ENCODE measurements around the gene SIL1. TPM values are rescaled to one million over a fixed set of nuclear protein-coding genes. Genes with fewer than 3 reads are reported as not detected.

The SIL1 gene
- total and polyA plus RNA-seq, 9 of the 15 experiments (the other 6 are each of a cell fraction or from before 2014, with no cell fraction given), result 1.3 to 30.5 (median 18.1) TPM

GRCh38 chr5:139137697-139138096 is 60.5 kb downstream of the SIL1 start:
- intact Hi-C loops (cut with micrococcal nuclease), result loop anchor here (5.0 kb wide), 1 partner anchor 495 kb away; no protein-coding TSS in a partner anchor
- no TSS peak for BruUV-seq (replicated peaks)
- Histone ChIP-seq H3K9me3 (replicated peaks; ENCODE audit: control insufficient read depth, insufficient read depth, low read depth, low read length) (no peaks in the 10 kb centered on the region), H3K9me1 (ENCODE audit: control insufficient read depth, insufficient read depth, low read length) (no peaks in the 10 kb centered on the region), H2AFZ (ENCODE audit: low read depth, low read length) (no peak overlapping the region), H3K27ac (ENCODE audit: extremely low read depth, low read depth, low read length) (no peak overlapping the region), H4K20me1 (replicated peaks; ENCODE audit: control insufficient read depth, insufficient read depth, low read length) (peaks cover 17% of the 10 kb centered on the region), H3K36me3 (ENCODE audit: control insufficient read depth, insufficient read depth, low read length) (no peaks in the 10 kb centered on the region), H3K9ac (ENCODE audit: insufficient read depth in 1 of 2, low read depth in 2 of 2, low read length in 2 of 2) (no peak overlapping the region), H3K4me3 (no peak overlapping the region), H3K4me2 (ENCODE audit: insufficient read depth, low read length) (no peak overlapping the region), H3K27me3 (ENCODE audit: control insufficient read depth in 2 of 2, insufficient read depth in 2 of 2, low read length in 2 of 2) (no peaks in the 10 kb centered on the region), H3K4me1 (replicated peaks in 1 of 2; ENCODE audit: control insufficient read depth in 2 of 2, insufficient read depth in 2 of 2, low read length in 2 of 2) (peaks cover 0 to 8% of the 10 kb centered on the region in 2 experiments; a peak in 1 of 5 replicates), H3K79me2 (ENCODE audit: control insufficient read depth, insufficient read depth, low read length) (no peaks in the 10 kb centered on the region)
- DNase-seq (ENCODE audit: extremely low read depth in 1 of 4, low spot score in 3 of 4) (peak; percentile 22 to 39 (median 24)), FAIRE-seq (peak; percentile 64), ATAC-seq (peak; percentile 77)
- WGBS (ENCODE audit: insufficient coverage, low coverage, missing lambda C conversion rate), result 13% methylated on average over 3 of the region's 4 CpGs
- CTCF ChIA-PET (ENCODE audit: low intra/inter-chr PET ratio), result no interaction called here
- POLR2A ChIA-PET, result interaction anchor here (0.9 to 1.3 kb wide), 2 partner anchors 9 to 101 kb away, joined by 3 to 6 read pairs; no protein-coding TSS in a partner anchor
- in situ Hi-C loops (cut with MboI), result no loop called here
- no peak for TF ChIP-seq MBD2 (IDR thresholded peaks at IDR 0.05; ENCODE audit: borderline replicate concordance, low read depth)
- TF ChIP-seq ZBTB1 (CRISPR knock-in tag; IDR thresholded peaks at IDR 0.05; ENCODE audit: borderline replicate concordance, low read depth), result no peak
- no peak for TF ChIP-seq ZNF12 (CRISPR knock-in tag; IDR thresholded peaks at IDR 0.05)
- TF ChIP-seq MTF1 (CRISPR knock-in tag; IDR thresholded peaks at IDR 0.05; ENCODE audit: borderline replicate concordance), result no peak
- TF ChIP-seq ZNF146 (CRISPR knock-in tag; IDR thresholded peaks at IDR 0.05; ENCODE audit: unreplicated experiment), result no peak
- TF ChIP-seq SMARCC2 (IDR thresholded peaks at IDR 0.05; ENCODE audit: low read depth), result no peak
- no peak for TF ChIP-seq CBX3 (IDR thresholded peaks at IDR 0.05; ENCODE audit: borderline replicate concordance in 1 of 2, low read length in 2 of 2)
- TF ChIP-seq RBBP5 (IDR thresholded peaks at IDR 0.05; ENCODE audit: borderline replicate concordance, insufficient read depth, low read length, poor library complexity, severe bottlenecking), result no peak
- TF ChIP-seq, protein P1, sequence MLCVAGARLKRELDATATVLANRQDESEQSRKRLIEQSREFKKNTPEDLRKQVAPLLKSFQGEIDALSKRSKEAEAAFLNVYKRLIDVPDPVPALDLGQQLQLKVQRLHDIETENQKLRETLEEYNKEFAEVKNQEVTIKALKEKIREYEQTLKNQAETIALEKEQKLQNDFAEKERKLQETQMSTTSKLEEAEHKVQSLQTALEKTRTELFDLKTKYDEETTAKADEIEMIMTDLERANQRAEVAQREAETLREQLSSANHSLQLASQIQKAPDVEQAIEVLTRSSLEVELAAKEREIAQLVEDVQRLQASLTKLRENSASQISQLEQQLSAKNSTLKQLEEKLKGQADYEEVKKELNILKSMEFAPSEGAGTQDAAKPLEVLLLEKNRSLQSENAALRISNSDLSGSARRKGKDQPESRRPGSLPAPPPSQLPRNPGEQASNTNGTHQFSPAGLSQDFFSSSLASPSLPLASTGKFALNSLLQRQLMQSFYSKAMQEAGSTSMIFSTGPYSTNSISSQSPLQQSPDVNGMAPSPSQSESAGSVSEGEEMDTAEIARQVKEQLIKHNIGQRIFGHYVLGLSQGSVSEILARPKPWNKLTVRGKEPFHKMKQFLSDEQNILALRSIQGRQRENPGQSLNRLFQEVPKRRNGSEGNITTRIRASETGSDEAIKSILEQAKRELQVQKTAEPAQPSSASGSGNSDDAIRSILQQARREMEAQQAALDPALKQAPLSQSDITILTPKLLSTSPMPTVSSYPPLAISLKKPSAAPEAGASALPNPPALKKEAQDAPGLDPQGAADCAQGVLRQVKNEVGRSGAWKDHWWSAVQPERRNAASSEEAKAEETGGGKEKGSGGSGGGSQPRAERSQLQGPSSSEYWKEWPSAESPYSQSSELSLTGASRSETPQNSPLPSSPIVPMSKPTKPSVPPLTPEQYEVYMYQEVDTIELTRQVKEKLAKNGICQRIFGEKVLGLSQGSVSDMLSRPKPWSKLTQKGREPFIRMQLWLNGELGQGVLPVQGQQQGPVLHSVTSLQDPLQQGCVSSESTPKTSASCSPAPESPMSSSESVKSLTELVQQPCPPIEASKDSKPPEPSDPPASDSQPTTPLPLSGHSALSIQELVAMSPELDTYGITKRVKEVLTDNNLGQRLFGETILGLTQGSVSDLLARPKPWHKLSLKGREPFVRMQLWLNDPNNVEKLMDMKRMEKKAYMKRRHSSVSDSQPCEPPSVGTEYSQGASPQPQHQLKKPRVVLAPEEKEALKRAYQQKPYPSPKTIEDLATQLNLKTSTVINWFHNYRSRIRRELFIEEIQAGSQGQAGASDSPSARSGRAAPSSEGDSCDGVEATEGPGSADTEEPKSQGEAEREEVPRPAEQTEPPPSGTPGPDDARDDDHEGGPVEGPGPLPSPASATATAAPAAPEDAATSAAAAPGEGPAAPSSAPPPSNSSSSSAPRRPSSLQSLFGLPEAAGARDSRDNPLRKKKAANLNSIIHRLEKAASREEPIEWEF (CRISPR knock-in tag; IDR thresholded peaks at IDR 0.05), result no peak
- TF ChIP-seq CLOCK (CRISPR knock-in tag; IDR thresholded peaks at IDR 0.05; ENCODE audit: borderline replicate concordance), result no peak
- TF ChIP-seq ARID1B (IDR thresholded peaks at IDR 0.05), result no peak
- no peak for TF ChIP-seq ZNF217 (CRISPR knock-in tag; IDR thresholded peaks at IDR 0.05)
- peak; percentile 22; the same call in 1 of the 2 replicates for TF ChIP-seq TSC22D4 (tag; IDR thresholded peaks at IDR 0.05)
- no peak for TF ChIP-seq ETV5 (CRISPR knock-in tag; IDR thresholded peaks at IDR 0.05; ENCODE audit: low read depth)
